Activated CD8-positive, alpha-beta T cell treated with anti-CD3 and anti-CD28 coated beads, Interleukin-2, amount 10 ng/mL, durations not matched to agents 7 days and 5 days (primary cell): ENCODE results near the gene HOXD8. TPM values are rescaled to one million over a fixed set of nuclear protein-coding genes. Genes with fewer than 3 reads are reported as not detected.

ENCODE experiments used
- ATAC-seq: fragments of 150-1000 bp; cut with Tn5 transposase; one replicate; pipeline ENCODE4 v1.10.0; 2021; ENCODE audit warnings: moderate library complexity
- CTCF ChIA-PET: fragments of 350-600 bp; sonication (Branson Sonifier 250); formaldehyde crosslinking; loops from one replicate; lab custom pipeline; 2021; ENCODE audit warnings: antibody characterized with exemption; lab: Charles Lee
- POLR2A ChIA-PET: fragments of 350-600 bp; sonication (Branson Sonifier 250); formaldehyde crosslinking; loops from one replicate; lab custom pipeline; 2021; ENCODE audit warnings: antibody characterized with exemption; lab: Charles Lee
- DNase-seq: peaks from one replicate; pipeline ENCODE4 v3.0.0-alpha.2; 2020
- H3K27ac Mint-ChIP-seq: one replicate; pipeline ENCODE4 v1.8.0; 2021; ENCODE audit warnings: mild to moderate bottlenecking, mixed read lengths
- H3K27me3 Mint-ChIP-seq: one replicate; pipeline ENCODE4 v1.8.0; 2021; ENCODE audit warnings: low read depth, mixed read lengths
- H3K36me3 Mint-ChIP-seq: one replicate; pipeline ENCODE4 v1.8.0; 2021; ENCODE audit warnings: low read depth, mixed read lengths
- H3K4me1 Mint-ChIP-seq: one replicate; pipeline ENCODE4 v1.8.0; 2021; ENCODE audit warnings: low read depth, mixed read lengths
- H3K4me3 Mint-ChIP-seq: one replicate; pipeline ENCODE4 v1.8.0; 2021; ENCODE audit warnings: mild to moderate bottlenecking, mixed read lengths
- H3K9me3 Mint-ChIP-seq: one replicate; pipeline ENCODE4 v1.8.0; 2022; ENCODE audit warnings: mixed read lengths; ENCODE audit not compliant: insufficient read depth
- total RNA-seq, 2 experiments: library from RNA; stranded (reverse); gene quantifications; one replicate each; pipeline ENCODE4 v1.2.3, GENCODE V29; 2021

The HOXD8 gene
- total RNA-seq, 2 experiments from 2014 or later = not detected

DNA sequence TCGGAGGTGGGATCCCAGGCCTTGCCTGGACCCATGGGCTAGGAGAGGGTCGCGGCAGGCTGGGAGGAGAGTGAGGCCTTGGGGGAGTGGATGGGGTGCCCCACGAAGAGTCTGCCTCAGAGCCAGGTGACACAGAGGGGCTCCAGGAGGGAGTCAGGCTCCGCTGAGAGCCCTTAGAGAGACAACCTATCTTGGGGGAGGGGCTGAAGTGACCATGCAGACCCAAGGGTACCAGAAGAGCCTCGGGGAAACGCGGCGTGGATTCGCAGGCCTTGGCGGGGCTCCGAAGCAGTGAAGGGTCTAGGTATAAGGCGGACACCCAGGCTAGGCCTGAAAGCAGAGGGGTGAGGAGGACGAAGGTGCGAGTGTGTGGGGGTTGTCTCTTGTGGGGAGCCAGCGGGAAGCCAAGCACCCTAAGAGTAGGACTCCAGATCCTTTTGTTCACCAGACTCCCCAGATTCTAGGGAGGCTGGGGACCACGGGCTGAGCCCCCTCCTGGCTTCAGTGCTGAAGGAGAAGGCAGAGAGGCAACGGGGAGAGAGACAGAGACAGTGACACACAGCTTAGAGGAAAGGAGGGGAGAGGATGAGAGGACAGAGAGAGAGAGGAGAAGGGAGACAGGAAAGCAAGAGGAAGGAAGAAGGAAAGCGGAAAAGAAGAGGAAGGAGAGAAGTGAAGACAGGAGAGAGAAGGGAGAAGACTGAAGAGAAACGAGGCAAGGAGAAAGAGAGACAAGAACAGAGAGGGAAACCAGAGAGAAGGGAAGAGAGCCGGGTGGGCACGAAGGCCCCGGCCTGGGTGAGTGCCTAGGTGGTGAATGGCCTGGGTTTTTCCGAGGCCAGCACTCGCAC, 23.6 kb upstream of the HOXD8 start:
- Mint-ChIP-seq H3K27ac (peak overlapping the region; percentile 74), H3K4me3 (peak overlapping the region; percentile 33), H3K36me3 (peaks cover 6% of the 10 kb centered on the region), H3K4me1 (peaks cover 10% of the 10 kb centered on the region), H3K27me3 (peaks cover 80% of the 10 kb centered on the region), H3K9me3 (no peaks in the 10 kb centered on the region)
- ChIA-PET POLR2A (no interaction called here), CTCF (no interaction called here)
- ATAC-seq = no peak
- no peak for DNase-seq

DNA sequence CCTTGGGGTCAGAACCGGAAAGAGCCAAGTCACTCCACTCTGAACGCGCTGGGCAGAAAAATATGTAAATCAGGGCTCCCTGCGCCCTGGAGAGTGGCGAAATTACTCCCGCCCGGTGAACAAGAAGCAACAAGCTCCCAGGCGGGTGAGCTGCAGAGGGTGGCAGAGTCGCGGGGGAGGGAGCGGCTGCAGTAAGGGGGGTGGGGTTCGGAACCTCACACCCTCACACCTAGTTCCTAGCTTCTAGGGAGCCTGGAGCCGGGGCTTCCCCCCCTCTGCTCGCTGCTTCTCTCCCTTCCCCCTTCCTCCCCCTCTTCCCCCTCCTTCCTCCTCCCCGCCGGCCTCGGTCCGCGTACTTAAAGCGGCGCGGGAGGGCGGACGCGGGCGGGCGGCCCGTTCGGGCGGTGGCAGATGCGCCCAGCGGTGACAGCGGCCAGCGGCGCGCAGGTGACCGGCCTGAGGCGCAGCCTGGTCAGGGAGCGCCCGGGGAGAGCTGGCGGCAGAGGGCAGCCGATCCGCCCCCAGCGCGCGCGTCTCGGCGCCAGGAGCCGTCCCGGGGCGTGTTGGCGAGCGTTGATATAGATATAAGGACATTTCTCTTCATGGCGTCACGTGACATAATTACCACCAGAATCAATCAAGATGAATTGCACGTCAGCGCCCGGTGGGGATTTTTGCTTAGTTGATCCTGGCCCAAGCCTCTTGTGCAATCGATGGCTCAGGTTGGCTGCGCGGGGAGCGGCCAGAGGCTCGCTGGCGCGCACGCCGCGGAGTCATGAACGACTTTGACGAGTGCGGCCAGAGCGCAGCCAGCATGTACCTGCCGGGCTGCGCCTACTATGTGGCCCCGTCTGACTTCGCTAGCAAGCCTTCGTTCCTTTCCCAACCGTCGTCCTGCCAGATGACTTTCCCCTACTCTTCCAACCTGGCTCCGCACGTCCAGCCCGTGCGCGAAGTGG, 22.6 kb upstream of the HOXD8 start, which contains the start of gene HOXD11:
Gene HOXD11, plus strand, starts transcription at position 700 of the 959 bp plus-strand sequence. Its CDS starts 76 bp downstream, at position 776.
- peak within 1 kb of the TSS; percentile 33 for H3K4me3 Mint-ChIP-seq
- H3K27me3 Mint-ChIP-seq = peaks cover 80% of the 10 kb centered on the region
- ATAC-seq (no peak), DNase-seq (no peak)
- no peaks in the 10 kb centered on the region for H3K9me3 Mint-ChIP-seq
- H3K27ac Mint-ChIP-seq = peak within 1 kb of the TSS; percentile 74
- peaks cover 10% of the 10 kb centered on the region for H3K4me1 Mint-ChIP-seq
- ChIA-PET CTCF (no interaction called here), POLR2A (no interaction called here)
- peaks cover 8% of the 10 kb centered on the region for H3K36me3 Mint-ChIP-seq

DNA sequence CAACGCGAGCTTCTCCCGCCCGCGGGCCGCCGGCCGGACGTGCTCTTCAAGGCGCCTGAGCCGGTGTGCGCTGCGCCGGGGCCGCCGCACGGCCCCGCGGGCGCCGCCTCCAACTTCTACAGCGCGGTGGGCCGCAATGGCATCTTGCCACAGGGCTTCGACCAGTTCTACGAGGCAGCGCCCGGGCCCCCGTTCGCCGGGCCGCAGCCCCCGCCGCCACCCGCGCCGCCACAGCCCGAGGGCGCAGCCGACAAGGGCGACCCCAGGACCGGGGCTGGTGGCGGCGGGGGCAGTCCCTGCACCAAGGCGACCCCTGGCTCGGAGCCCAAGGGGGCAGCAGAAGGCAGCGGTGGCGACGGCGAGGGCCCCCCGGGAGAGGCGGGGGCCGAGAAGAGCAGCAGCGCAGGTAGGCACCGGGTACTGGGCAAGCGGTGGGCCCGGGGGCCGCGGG, 21.7 kb upstream of the HOXD8 start:
- POLR2A ChIA-PET = no interaction called here

DNA sequence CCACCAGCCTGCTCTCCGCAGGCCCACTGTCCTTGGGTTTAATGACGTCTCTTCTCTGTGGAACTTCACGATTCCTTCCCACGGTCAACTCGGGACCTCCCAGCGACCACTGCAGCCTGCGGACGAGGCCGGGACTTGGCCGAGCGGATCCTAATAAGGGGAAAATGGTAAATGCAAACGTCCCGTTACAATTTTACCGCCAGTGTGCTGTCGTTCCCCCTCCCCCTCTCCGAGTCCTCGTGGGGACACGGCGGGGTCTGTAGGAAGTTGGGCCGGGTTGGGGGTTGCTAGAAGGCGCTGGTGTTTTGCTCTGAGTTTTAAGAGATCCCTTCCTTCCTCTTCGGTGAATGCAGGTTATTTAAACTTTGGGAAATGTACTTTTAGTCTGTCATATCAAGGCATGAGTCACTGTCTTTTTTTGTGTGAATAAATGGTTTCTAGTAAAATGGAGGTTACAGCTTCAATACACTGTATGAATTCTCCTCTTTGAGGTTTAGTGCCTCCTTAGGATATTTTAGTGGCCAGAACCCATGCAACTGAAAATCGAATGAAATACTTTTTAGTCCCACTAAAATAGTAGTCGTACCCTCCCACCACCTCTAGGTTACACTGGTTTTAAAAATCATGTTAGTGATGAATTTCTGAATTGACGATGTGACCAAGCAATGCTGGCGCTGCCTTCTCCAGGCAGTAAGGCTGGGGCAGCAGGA, 20.2 kb upstream of the HOXD8 start:
- ChIA-PET POLR2A (no interaction called here), CTCF (interaction anchor here (1.3 to 2.3 kb wide), 2 partner anchors 11 to 18 kb away, joined by 3 to 8 read pairs; no protein-coding TSS in a partner anchor)
- ATAC-seq = no peak
- H3K4me1 Mint-ChIP-seq = peaks cover 10% of the 10 kb centered on the region
- H3K27ac Mint-ChIP-seq = peak overlapping the region; percentile 37
- peak overlapping the region; percentile 1 for H3K4me3 Mint-ChIP-seq
- peaks cover 4% of the 10 kb centered on the region for H3K9me3 Mint-ChIP-seq
- DNase-seq = no peak
- H3K36me3 Mint-ChIP-seq = peaks cover 9% of the 10 kb centered on the region
- H3K27me3 Mint-ChIP-seq = peaks cover 80% of the 10 kb centered on the region

More for the DNA sequence above, 21.7 kb upstream of the HOXD8 start:
- H3K4me1 Mint-ChIP-seq = peaks cover 10% of the 10 kb centered on the region
- no peak overlapping the region for H3K4me3 Mint-ChIP-seq
- DNase-seq = no peak
- CTCF ChIA-PET = no interaction called here
- ATAC-seq = no peak
- no peak overlapping the region for H3K27ac Mint-ChIP-seq
- H3K9me3 Mint-ChIP-seq = no peaks in the 10 kb centered on the region
- H3K27me3 Mint-ChIP-seq = peaks cover 79% of the 10 kb centered on the region
- H3K36me3 Mint-ChIP-seq = peaks cover 9% of the 10 kb centered on the region

DNA sequence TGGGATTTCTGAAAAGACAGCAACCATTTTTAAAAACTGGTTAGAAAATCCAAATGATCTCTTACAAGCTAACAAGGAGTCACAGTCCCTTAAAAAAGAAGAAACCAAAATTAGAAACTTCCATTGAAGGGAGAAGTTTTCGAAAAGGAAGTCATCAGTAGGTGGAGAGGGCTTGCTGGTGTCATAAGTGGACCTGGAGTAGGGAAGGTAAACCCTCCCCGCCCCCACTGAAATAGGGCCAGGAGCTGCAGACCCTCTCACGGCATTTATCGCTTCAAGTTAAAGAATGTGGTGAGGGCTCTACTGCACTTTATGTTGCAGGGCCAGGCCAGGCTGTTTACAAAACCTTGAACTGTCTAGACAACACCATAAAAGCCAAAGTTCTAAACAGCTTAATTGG, 19.6 kb upstream of the HOXD8 start:
- no peak overlapping the region for H3K4me3 Mint-ChIP-seq
- H3K36me3 Mint-ChIP-seq = peaks cover 9% of the 10 kb centered on the region
- peaks cover 4% of the 10 kb centered on the region for H3K9me3 Mint-ChIP-seq
- POLR2A ChIA-PET = no interaction called here
- H3K4me1 Mint-ChIP-seq = peaks cover 10% of the 10 kb centered on the region
- CTCF ChIA-PET = interaction anchor here (0.6 to 2.3 kb wide), 5 partner anchors 10 to 444 kb away, joined by 3 to 8 read pairs (median 3); no protein-coding TSS in a partner anchor
- ATAC-seq (no peak), DNase-seq (no peak)
- H3K27me3 Mint-ChIP-seq = peaks cover 80% of the 10 kb centered on the region
- H3K27ac Mint-ChIP-seq = no peak overlapping the region

DNA sequence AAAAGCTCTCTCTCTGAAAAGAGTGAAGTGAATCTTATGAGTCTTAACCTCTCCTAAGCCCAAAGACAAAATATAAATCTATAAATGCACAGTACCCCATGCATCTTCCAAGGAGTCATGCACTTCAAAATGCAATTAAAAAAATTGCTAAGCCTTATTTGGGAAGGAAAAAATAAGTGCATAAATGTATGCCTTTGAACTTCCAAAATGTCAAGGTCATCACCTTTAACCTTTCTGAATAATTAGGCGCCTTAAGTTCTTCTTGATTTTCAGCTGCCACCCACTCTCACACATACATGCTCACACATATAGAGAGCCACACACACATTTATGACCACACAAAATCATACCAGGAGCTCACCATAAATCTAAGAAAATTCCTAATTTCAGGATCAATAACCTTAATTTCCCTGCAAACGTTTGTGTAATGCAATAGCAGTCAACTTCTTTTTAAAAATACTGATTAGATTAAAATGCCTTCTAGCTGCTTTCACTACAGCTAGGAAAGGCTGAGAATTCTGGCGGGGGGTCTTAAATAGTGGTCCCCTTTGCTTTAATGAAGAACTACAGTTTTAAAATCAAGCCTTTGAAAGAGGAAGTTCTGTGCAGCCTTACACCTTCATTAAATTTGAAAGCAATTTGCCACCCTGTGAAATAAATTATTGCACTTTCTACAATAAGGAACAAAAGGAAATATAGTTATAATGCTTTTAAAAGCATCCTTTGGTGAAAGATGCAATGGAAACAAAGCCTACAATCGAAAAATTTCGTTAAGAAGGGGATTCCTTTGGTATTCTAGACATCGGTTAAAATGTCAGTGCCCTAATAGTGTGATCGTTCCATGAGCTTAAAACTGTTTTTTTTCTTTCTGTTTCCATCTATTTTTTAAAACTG, 18.8 kb upstream of the HOXD8 start:
- ChIA-PET CTCF (interaction anchor here (0.6 to 2.3 kb wide), 12 partner anchors 8 to 444 kb away, joined by 3 to 8 read pairs (median 4); no protein-coding TSS in a partner anchor), POLR2A (interaction anchor here (0.5 to 0.6 kb wide), 2 partner anchors 17 to 46 kb away, joined by 3 read pairs; no protein-coding TSS in a partner anchor)
- H3K27me3 Mint-ChIP-seq = peaks cover 77% of the 10 kb centered on the region
- no peak for DNase-seq
- H3K27ac Mint-ChIP-seq = no peak overlapping the region
- H3K4me3 Mint-ChIP-seq = no peak overlapping the region
- peaks cover 9% of the 10 kb centered on the region for H3K36me3 Mint-ChIP-seq
- peaks cover 10% of the 10 kb centered on the region for H3K4me1 Mint-ChIP-seq
- peaks cover 4% of the 10 kb centered on the region for H3K9me3 Mint-ChIP-seq
- ATAC-seq = no peak

DNA sequence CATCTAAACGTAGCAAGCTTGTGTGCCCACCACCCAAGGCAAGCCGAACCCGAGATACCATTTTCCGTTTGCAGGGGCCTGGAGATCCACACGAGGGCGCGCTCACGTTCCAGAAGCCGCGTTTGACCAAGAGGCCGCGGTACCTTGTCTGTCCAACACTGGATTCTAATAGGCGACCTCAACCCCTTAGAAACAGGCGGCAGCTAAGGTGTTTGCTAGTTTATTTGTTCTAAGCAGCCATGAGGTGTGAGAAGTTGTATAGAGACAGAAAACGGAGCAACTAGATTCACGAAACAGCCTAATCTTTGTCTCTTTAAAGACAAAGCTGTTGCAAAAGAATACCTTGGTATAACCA, 18.2 kb upstream of the HOXD8 start:
- Mint-ChIP-seq H3K9me3 (peaks cover 4% of the 10 kb centered on the region), H3K4me3 (no peak overlapping the region), H3K36me3 (peaks cover 6% of the 10 kb centered on the region), H3K27ac (no peak overlapping the region), H3K27me3 (peaks cover 74% of the 10 kb centered on the region), H3K4me1 (peaks cover 8% of the 10 kb centered on the region)
- ATAC-seq (no peak), DNase-seq (no peak)
- ChIA-PET POLR2A (interaction anchor here (0.5 to 0.6 kb wide), 2 partner anchors 17 to 47 kb away, joined by 3 read pairs; no protein-coding TSS in a partner anchor), CTCF (interaction anchor here (0.7 to 2.3 kb wide), 9 partner anchors 9 to 50 kb away, joined by 3 to 8 read pairs (median 4); no protein-coding TSS in a partner anchor)

DNA sequence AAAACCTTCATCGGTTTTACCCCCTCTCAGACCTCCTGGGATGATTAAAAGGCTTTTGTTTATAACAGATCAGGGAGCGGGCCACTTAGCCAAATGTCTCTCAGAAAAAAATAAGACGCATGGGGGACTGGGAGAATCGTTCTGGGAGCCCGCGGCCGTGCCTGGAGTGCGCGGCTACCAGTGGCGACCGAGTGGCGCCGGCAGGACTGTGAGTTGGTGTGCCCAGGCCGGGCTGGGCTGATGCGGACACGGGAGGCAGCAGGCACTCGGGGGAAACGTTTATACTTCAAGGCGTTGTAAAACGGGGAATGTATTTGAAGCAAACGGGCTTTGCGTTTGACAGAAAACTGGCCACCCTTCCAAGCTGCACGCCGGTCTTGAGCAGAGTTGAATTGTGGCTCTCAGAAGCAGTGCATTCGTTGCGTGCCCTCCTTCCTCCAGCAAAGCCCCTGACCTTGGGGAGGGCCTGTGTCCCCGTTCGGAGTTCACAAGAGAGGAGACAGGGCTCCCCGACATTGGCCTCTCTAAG, 17.6 kb upstream of the HOXD8 start:
- Mint-ChIP-seq H3K36me3 (peaks cover 6% of the 10 kb centered on the region), H3K9me3 (peaks cover 6% of the 10 kb centered on the region), H3K4me1 (peaks cover 7% of the 10 kb centered on the region), H3K4me3 (no peak overlapping the region), H3K27me3 (peaks cover 78% of the 10 kb centered on the region), H3K27ac (no peak overlapping the region)
- ChIA-PET POLR2A (no interaction called here), CTCF (interaction anchor here (1.7 to 2.3 kb wide), 4 partner anchors 15 to 50 kb away, joined by 5 to 8 read pairs (median 6); no protein-coding TSS in a partner anchor)
- DNase-seq = no peak
- no peak for ATAC-seq

DNA sequence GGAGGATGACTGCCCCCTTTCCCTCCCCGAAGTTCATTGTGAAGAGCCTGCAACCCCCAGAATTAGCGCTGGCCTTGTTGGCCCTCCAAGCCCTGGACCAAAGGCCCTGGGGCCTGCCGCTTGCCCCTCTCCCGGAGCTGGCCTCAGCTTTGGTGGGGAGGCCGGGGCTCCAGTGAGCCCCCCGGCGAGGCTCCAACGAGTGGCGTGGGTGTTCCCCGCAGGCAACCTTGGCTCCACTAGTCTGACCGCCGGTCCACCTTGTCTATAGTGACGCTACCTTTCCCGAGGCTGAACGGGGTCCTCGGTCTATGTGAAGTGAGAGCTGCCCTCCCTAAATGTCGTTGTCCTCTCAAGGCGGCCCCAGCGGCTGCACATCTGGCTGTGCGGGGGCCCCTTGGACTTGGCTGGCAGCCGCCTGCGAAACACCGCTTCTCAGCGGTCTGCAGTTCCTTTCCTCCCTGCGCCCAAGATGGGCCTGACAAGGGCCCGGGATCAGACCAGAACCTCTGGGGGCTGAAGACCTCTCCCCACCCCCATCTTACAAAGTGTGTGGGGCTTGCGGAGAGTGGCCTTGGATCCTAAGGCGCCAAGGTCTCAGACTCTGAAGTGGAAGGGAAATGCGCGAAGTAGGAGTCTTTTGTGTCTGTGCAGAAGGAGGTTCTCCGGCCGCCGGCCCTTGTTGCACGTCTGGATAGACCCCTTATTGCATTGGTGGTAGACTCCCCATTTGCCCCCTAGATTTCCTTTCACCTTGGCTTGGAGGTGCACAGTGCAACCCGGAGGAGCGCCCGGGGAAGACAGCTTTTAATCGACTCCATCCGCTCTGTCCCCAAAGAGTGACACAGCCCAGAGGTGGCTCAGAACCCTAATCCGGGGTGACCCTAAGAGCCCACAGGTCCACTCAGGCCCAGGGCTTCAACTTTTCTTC, 16.9 kb upstream of the HOXD8 start:
- peaks cover 79% of the 10 kb centered on the region for H3K27me3 Mint-ChIP-seq
- H3K9me3 Mint-ChIP-seq = peaks cover 10% of the 10 kb centered on the region
- POLR2A ChIA-PET = no interaction called here
- H3K4me1 Mint-ChIP-seq = peaks cover 4% of the 10 kb centered on the region
- no peak for ATAC-seq
- no peak for DNase-seq
- CTCF ChIA-PET = interaction anchor here (0.6 to 2.0 kb wide), 3 partner anchors 19 to 539 kb away, joined by 3 to 5 read pairs (median 3); no protein-coding TSS in a partner anchor
- H3K27ac Mint-ChIP-seq = no peak overlapping the region
- peaks cover 7% of the 10 kb centered on the region for H3K36me3 Mint-ChIP-seq
- H3K4me3 Mint-ChIP-seq = no peak overlapping the region
